ACC112 (cell line): ENCODE results near the gene BUB1B.
"Not testable (repeated sequence)": the region's sequence is repeated elsewhere in the genome, so short reads cannot be mapped to it uniquely, and the experiment has no call there.

Experiments used
- H2AFZ ChIP-seq: fragments of 200-600 bp; sonication (generic); one replicate; pipeline ENCODE4 v1.6.0; 2017; ENCODE audit warnings: antibody characterized with exemption, low read length; ENCODE audit not compliant: unreplicated experiment
- H3K27ac ChIP-seq: fragments of 200-600 bp; sonication (generic); 2 replicates; pipeline ENCODE4 v1.5.1; 2014; ENCODE audit warnings: low read depth, mild to moderate bottlenecking, antibody characterized with exemption, low read length, moderate library complexity
- H3K27me3 ChIP-seq: fragments of 200-600 bp; sonication (generic); 2 replicates; pipeline ENCODE4 v1.6.1; 2014; ENCODE audit warnings: mild to moderate bottlenecking, antibody characterized with exemption, low read length, moderate library complexity, mixed read lengths; ENCODE audit not compliant: insufficient read depth
- H3K36me3 ChIP-seq: fragments of 200-600 bp; sonication (generic); 2 replicates; pipeline ENCODE4 v1.6.1; 2016; ENCODE audit warnings: mild to moderate bottlenecking, antibody characterized with exemption, low read length, moderate library complexity, mixed read lengths; ENCODE audit not compliant: insufficient read depth
- H3K4me1 ChIP-seq: fragments of 200-600 bp; sonication (generic); one replicate; pipeline ENCODE4 v1.6.1; 2016; ENCODE audit warnings: low read length, mixed read lengths; ENCODE audit not compliant: insufficient read depth, unreplicated experiment, control insufficient read depth
- H3K4me3 ChIP-seq: fragments of 200-600 bp; sonication (generic); 2 replicates; pipeline ENCODE4 v1.5.1; 2014; ENCODE audit warnings: mild to moderate bottlenecking, low read depth, low read length
- H3K79me2 ChIP-seq: fragments of 200-600 bp; sonication (generic); one replicate; pipeline ENCODE4 v1.6.0; 2016; ENCODE audit warnings: low read length; ENCODE audit not compliant: control insufficient read depth, unreplicated experiment, insufficient read depth

The BUB1B gene

GRCh38 chr15:40137303-40138200, 23.3 kb upstream of the BUB1B start:
- H3K27ac ChIP-seq: no peak overlapping the region
- no peak overlapping the region for H3K4me3 ChIP-seq
- no peaks in the 10 kb centered on the region for H3K4me1 ChIP-seq
- H3K27me3 ChIP-seq: peaks cover 9% of the 10 kb centered on the region; the same call in 1 of the 2 replicates
- H3K36me3 ChIP-seq: no peaks in the 10 kb centered on the region
- no peaks in the 10 kb centered on the region for H3K79me2 ChIP-seq
- no peak overlapping the region for H2AFZ ChIP-seq

DNA sequence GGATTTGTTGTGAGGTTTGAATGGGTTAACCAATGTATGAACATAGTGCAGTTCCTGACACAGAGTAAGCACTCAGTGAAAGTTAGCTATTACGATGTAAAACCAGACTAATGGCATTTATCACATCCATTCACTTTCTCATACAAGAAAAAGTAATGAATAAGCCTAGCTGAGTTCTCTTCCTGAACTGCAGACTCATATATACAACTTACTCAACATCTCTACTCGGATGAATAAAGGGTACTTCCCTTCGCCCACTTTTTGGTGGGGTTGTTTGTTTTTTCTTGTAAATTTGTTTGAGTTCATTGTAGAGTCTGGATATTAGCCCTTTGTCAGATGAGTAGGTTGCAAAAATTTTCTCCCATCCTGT, 22.7 kb upstream of the BUB1B start:
- H3K4me3 ChIP-seq, H2AFZ ChIP-seq, H3K27ac ChIP-seq, H3K4me1 ChIP-seq, H3K79me2 ChIP-seq, H3K27me3 ChIP-seq, H3K36me3 ChIP-seq: not testable (repeated sequence)

GRCh38 chr15:40142428-40142827, 18.4 kb upstream of the BUB1B start:
- peaks cover 7% of the 10 kb centered on the region for H3K4me1 ChIP-seq
- H2AFZ ChIP-seq: no peak overlapping the region
- 0 out of 2 replicates have a peak, but pooled peaks cover 5% of the 10 kb centered on the region for H3K27me3 ChIP-seq
- no peaks in the 10 kb centered on the region for H3K36me3 ChIP-seq
- H3K79me2 ChIP-seq: no peaks in the 10 kb centered on the region
- no peak overlapping the region for H3K4me3 ChIP-seq
- no peak overlapping the region for H3K27ac ChIP-seq

DNA sequence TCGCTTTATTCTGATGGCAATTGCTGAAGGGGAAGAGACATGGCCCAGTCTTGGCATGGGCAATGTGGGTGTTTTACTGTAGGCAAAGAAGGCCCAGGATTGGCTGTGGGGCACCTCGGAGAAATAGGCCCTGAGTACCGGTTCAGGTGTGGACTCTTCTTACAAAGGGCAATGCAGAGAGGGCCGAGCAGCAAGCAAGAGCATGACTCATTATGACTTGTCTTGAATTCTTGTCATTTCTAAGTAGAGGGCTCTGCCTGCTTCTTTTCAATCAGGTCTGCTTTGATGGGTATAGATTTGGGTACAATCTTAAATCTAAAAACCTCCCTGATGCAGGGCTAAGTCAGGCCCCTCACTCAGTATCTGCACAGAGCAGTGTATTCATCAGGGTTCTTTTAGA, 14.8 kb upstream of the BUB1B start:
- Histone ChIP-seq H3K4me3 (no peak overlapping the region), H3K27ac (no peak overlapping the region), H2AFZ (no peak overlapping the region), H3K27me3 (0 out of 2 replicates have a peak, but pooled peaks cover 5% of the 10 kb centered on the region), H3K36me3 (no peaks in the 10 kb centered on the region), H3K79me2 (no peaks in the 10 kb centered on the region), H3K4me1 (peaks cover 14% of the 10 kb centered on the region)

DNA sequence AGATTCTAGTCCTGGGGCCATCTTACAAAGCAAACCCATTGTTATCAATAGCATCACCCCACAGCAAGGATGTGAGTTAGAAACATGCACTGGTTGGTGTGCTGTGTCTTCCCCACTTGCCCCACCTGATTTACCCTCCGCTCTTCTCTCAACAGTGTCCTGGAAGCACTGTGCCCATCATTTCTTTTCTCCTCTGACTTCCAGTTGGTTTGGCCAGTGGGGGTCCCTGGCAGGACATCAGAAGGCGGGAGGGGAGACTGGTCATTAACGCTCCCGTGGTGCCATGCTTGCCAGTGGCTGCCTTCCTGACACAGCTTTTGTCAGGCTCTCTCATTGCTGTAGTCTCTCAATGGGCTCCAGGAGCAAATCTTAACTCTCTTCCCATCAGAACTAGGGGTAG, 11.5 kb upstream of the BUB1B start:
- no peak overlapping the region for H3K27ac ChIP-seq

GRCh38 chr15:40150163-40150925, 10.5 kb upstream of the BUB1B start:
- Histone ChIP-seq H3K4me1 (peaks cover 14% of the 10 kb centered on the region), H2AFZ (no peak overlapping the region), H3K79me2 (no peaks in the 10 kb centered on the region), H3K4me3 (no peak overlapping the region), H3K27ac (no peak overlapping the region), H3K27me3 (no peaks in the 10 kb centered on the region), H3K36me3 (no peaks in the 10 kb centered on the region)

More for the DNA sequence above, 11.5 kb upstream of the BUB1B start:
- no peaks in the 10 kb centered on the region for H3K27me3 ChIP-seq
- no peaks in the 10 kb centered on the region for H3K36me3 ChIP-seq
- no peaks in the 10 kb centered on the region for H3K79me2 ChIP-seq
- no peak overlapping the region for H3K4me3 ChIP-seq
- peaks cover 14% of the 10 kb centered on the region for H3K4me1 ChIP-seq
- no peak overlapping the region for H2AFZ ChIP-seq

DNA sequence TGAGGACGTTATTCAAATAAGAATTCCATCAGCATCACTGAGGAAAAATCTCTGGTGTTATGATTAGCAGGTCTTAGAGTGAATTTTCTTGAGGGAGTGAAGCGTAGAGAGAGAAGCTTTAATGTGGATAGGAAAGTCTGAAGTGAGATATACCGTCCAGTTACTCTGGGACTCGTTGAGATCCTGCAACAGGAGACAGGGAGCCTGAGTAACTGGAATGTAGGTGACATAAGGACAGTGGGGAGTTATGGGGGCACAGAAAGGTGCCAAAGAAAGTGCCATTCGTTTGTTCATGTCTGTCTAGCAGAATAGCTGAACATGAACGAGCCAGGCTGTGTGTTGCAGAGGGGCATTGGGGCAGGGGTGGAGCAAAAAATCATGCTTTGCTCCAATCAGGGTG, 9.4 kb upstream of the BUB1B start:
- no peaks in the 10 kb centered on the region for H3K27me3 ChIP-seq
- H3K4me3 ChIP-seq: no peak overlapping the region
- H3K27ac ChIP-seq: no peak overlapping the region
- H3K79me2 ChIP-seq: no peaks in the 10 kb centered on the region
- no peak overlapping the region for H2AFZ ChIP-seq
- no peaks in the 10 kb centered on the region for H3K36me3 ChIP-seq
- peaks cover 6% of the 10 kb centered on the region for H3K4me1 ChIP-seq

GRCh38 chr15:40151991-40152390, 8.9 kb upstream of the BUB1B start:
- Histone ChIP-seq H3K27ac (no peak overlapping the region), H3K27me3 (no peaks in the 10 kb centered on the region), H3K4me3 (no peak overlapping the region), H3K36me3 (no peaks in the 10 kb centered on the region), H3K4me1 (peaks cover 6% of the 10 kb centered on the region), H2AFZ (no peak overlapping the region), H3K79me2 (no peaks in the 10 kb centered on the region)

DNA sequence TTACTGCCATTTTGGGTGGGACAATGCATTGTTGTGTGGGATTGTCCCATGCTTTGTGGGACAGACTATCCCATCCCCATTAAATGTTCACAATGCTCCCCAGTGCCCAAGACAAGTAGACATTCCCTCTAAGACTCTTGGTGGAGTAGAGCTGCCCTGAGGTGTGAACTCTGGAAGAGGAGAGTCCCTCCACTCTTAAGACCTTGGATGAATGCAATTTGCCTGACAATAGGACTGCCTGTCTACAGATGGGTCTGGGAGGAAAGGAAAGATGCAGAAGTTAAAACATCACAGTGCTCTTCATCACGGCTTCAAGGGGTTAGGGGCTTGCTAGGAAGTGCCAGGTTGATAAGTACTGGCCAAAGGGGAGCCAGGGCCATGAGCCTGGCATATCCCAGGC, 6.0 kb upstream of the BUB1B start:
- H3K79me2 ChIP-seq, H3K27ac ChIP-seq, H3K36me3 ChIP-seq, H3K4me3 ChIP-seq, H3K4me1 ChIP-seq, H3K27me3 ChIP-seq, H2AFZ ChIP-seq: not testable (repeated sequence)

GRCh38 chr15:40155270-40155910, 5.5 kb upstream of the BUB1B start:
- no peak overlapping the region for H3K4me3 ChIP-seq
- H3K4me1 ChIP-seq: peaks cover 7% of the 10 kb centered on the region
- no peaks in the 10 kb centered on the region for H3K36me3 ChIP-seq
- H3K27me3 ChIP-seq: no peaks in the 10 kb centered on the region
- no peak overlapping the region for H3K27ac ChIP-seq
- no peak overlapping the region for H2AFZ ChIP-seq
- H3K79me2 ChIP-seq: no peaks in the 10 kb centered on the region
